K562 (cell line): ENCODE data around the gene RNU6-9. TPM values are rescaled to one million over a fixed set of nuclear protein-coding genes. Genes with fewer than 3 reads are reported as not detected.
A peak's percentile ranks its signal among the peaks of the same experiment; 100 is the strongest.

Source experiments
- BRD9 ChIP-seq: fragments of 450-650 bp; IDR thresholded peaks from 2 replicates; pipeline ENCODE4 v1.6.1; 2018; ENCODE audit warnings: low read depth; ENCODE audit not compliant: partially characterized antibody
- GATAD2A ChIP-seq: fragments of 450-650 bp; IDR thresholded peaks from 2 replicates; pipeline ENCODE4 v1.6.1; 2017
- KDM2B ChIP-seq: fragments of 250-450 bp; sonication (Bioruptor Pico); IDR thresholded peaks from 2 replicates; pipeline ENCODE4 v1.8.0; 2021; ENCODE audit warnings: mild to moderate bottlenecking, moderate library complexity
- MCM7 ChIP-seq, 2 experiments: fragments of 450-650 bp; IDR thresholded peaks; 2 replicates each; pipeline ENCODE4 v1.6.1; 2016 to 2018
- PHB2 ChIP-seq: fragments of 450-650 bp; IDR thresholded peaks from 2 replicates; pipeline ENCODE4 v1.6.1; 2017; ENCODE audit warnings: low read depth
- SNIP1 ChIP-seq: fragments of 450-650 bp; IDR thresholded peaks from 2 replicates; pipeline ENCODE4 v1.7.1; 2017; ENCODE audit warnings: low read depth, mild to moderate bottlenecking
- ZFX ChIP-seq: sonication (generic); formaldehyde crosslinking; IDR thresholded peaks from 2 replicates; pipeline ENCODE4 v1.8.0; 2022; ENCODE audit warnings: mild to moderate bottlenecking, missing genetic modification reagents, moderate library complexity
- ZNF586 ChIP-seq: fragments of 450-650 bp; formaldehyde crosslinking; conservative IDR thresholded peaks from 2 replicates; pipeline ENCODE4 v1.4.0; 2020; ENCODE audit warnings: mild to moderate bottlenecking, moderate library complexity
- polyA plus RNA-seq, 8 experiments: library from polyadenylated mRNA; depleted of rRNA in 4 of 8; stranded (reverse) in 5 of 8; unstranded in 3 of 8; fragments of >200 nt; fragmentation: Nextera tagmentation in 2 of 8; fragmentation: Illumina TruSeq in 1 of 8; extraction: Ambion mirVana in 2 of 8; extraction: Trizol in 1 of 8; gene quantifications; 2 replicates each; pipeline versions ENCODE4 v1.2.1 to v1.2.3, GENCODE V29; 2011 to 2014; ENCODE audit warnings: inconsistent platforms in 1 of 8, missing spikeins in 1 of 8
- total RNA-seq, 7 experiments: library from RNA; depleted of rRNA in 6 of 7; stranded (reverse); fragments of >200 nt in 6 of 7; fragmentation: Illumina TruSeq in 2 of 7; extraction: Trizol in 2 of 7; gene quantifications; 2 replicates each; pipeline versions ENCODE4 v1.2.1 to v1.2.3, GENCODE V29; 2011 to 2021; ENCODE audit warnings: low replicate concordance in 1 of 7
- TF ChIP-seq, protein P1 (sequence below): fragments of 200-600 bp; sonication (generic); IDR thresholded peaks from one replicate; pipeline ENCODE4 v1.6.1; 2012; ENCODE audit warnings: mild to moderate bottlenecking, low read depth, low read length, inconsistent platforms
- TF ChIP-seq, protein P2 (sequence below): IDR thresholded peaks from 2 replicates; pipeline ENCODE4 v1.6.1; 2011; ENCODE audit warnings: borderline replicate concordance, low read depth, mild to moderate bottlenecking, moderate library complexity, low read length; ENCODE audit not compliant: insufficient read depth, poor library complexity, severe bottlenecking
- TF ChIP-seq, protein P3 (sequence below): fragments of 250-450 bp; sonication (Bioruptor Pico); IDR thresholded peaks from 2 replicates; pipeline ENCODE4 v1.4.0; 2020; ENCODE audit warnings: mild to moderate bottlenecking, moderate library complexity

Gene RNU6-9
- total and polyA plus RNA-seq, 9 of the 15 experiments (the other 6 are each of a cell fraction or from before 2014, with no cell fraction given), result not detected

DNA sequence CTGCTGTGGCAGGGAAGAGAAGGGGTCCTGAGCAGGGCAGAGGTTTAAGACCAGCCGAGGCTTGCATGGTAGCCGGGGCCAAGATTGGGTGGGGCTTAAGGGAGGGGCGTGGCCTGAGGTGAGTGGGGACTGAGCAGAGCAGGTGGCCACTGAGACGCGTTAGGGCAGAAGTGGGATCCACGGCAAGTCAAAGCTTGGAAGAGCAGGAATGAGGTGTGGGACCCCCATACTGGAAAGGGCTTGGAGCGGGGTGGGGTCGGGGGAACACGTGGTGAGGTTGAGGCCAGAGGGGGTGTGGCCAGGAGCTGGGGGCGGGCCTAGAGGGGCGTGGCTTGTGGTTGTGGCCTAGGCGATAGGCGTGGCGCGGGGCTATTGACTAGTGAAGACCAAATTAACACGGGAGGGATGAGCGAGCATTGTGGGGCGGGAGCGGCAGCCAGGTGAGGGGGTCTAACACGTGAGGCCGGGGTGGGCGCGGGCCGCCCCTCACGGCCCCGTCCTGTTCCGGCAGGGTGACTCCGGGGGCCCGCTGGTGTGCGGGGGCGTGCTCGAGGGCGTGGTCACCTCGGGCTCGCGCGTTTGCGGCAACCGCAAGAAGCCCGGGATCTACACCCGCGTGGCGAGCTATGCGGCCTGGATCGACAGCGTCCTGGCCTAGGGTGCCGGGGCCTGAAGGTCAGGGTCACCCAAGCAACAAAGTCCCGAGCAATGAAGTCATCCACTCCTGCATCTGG, 30.5 kb upstream of the RNU6-9 start (continued):
- TF ChIP-seq, protein P1, sequence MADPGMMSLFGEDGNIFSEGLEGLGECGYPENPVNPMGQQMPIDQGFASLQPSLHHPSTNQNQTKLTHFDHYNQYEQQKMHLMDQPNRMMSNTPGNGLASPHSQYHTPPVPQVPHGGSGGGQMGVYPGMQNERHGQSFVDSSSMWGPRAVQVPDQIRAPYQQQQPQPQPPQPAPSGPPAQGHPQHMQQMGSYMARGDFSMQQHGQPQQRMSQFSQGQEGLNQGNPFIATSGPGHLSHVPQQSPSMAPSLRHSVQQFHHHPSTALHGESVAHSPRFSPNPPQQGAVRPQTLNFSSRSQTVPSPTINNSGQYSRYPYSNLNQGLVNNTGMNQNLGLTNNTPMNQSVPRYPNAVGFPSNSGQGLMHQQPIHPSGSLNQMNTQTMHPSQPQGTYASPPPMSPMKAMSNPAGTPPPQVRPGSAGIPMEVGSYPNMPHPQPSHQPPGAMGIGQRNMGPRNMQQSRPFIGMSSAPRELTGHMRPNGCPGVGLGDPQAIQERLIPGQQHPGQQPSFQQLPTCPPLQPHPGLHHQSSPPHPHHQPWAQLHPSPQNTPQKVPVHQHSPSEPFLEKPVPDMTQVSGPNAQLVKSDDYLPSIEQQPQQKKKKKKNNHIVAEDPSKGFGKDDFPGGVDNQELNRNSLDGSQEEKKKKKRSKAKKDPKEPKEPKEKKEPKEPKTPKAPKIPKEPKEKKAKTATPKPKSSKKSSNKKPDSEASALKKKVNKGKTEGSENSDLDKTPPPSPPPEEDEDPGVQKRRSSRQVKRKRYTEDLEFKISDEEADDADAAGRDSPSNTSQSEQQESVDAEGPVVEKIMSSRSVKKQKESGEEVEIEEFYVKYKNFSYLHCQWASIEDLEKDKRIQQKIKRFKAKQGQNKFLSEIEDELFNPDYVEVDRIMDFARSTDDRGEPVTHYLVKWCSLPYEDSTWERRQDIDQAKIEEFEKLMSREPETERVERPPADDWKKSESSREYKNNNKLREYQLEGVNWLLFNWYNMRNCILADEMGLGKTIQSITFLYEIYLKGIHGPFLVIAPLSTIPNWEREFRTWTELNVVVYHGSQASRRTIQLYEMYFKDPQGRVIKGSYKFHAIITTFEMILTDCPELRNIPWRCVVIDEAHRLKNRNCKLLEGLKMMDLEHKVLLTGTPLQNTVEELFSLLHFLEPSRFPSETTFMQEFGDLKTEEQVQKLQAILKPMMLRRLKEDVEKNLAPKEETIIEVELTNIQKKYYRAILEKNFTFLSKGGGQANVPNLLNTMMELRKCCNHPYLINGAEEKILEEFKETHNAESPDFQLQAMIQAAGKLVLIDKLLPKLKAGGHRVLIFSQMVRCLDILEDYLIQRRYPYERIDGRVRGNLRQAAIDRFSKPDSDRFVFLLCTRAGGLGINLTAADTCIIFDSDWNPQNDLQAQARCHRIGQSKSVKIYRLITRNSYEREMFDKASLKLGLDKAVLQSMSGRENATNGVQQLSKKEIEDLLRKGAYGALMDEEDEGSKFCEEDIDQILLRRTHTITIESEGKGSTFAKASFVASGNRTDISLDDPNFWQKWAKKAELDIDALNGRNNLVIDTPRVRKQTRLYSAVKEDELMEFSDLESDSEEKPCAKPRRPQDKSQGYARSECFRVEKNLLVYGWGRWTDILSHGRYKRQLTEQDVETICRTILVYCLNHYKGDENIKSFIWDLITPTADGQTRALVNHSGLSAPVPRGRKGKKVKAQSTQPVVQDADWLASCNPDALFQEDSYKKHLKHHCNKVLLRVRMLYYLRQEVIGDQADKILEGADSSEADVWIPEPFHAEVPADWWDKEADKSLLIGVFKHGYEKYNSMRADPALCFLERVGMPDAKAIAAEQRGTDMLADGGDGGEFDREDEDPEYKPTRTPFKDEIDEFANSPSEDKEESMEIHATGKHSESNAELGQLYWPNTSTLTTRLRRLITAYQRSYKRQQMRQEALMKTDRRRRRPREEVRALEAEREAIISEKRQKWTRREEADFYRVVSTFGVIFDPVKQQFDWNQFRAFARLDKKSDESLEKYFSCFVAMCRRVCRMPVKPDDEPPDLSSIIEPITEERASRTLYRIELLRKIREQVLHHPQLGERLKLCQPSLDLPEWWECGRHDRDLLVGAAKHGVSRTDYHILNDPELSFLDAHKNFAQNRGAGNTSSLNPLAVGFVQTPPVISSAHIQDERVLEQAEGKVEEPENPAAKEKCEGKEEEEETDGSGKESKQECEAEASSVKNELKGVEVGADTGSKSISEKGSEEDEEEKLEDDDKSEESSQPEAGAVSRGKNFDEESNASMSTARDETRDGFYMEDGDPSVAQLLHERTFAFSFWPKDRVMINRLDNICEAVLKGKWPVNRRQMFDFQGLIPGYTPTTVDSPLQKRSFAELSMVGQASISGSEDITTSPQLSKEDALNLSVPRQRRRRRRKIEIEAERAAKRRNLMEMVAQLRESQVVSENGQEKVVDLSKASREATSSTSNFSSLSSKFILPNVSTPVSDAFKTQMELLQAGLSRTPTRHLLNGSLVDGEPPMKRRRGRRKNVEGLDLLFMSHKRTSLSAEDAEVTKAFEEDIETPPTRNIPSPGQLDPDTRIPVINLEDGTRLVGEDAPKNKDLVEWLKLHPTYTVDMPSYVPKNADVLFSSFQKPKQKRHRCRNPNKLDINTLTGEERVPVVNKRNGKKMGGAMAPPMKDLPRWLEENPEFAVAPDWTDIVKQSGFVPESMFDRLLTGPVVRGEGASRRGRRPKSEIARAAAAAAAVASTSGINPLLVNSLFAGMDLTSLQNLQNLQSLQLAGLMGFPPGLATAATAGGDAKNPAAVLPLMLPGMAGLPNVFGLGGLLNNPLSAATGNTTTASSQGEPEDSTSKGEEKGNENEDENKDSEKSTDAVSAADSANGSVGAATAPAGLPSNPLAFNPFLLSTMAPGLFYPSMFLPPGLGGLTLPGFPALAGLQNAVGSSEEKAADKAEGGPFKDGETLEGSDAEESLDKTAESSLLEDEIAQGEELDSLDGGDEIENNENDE, result no peak
- TF ChIP-seq, protein P2, sequence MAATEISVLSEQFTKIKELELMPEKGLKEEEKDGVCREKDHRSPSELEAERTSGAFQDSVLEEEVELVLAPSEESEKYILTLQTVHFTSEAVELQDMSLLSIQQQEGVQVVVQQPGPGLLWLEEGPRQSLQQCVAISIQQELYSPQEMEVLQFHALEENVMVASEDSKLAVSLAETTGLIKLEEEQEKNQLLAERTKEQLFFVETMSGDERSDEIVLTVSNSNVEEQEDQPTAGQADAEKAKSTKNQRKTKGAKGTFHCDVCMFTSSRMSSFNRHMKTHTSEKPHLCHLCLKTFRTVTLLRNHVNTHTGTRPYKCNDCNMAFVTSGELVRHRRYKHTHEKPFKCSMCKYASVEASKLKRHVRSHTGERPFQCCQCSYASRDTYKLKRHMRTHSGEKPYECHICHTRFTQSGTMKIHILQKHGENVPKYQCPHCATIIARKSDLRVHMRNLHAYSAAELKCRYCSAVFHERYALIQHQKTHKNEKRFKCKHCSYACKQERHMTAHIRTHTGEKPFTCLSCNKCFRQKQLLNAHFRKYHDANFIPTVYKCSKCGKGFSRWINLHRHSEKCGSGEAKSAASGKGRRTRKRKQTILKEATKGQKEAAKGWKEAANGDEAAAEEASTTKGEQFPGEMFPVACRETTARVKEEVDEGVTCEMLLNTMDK, result no peak
- TF ChIP-seq, protein P3, sequence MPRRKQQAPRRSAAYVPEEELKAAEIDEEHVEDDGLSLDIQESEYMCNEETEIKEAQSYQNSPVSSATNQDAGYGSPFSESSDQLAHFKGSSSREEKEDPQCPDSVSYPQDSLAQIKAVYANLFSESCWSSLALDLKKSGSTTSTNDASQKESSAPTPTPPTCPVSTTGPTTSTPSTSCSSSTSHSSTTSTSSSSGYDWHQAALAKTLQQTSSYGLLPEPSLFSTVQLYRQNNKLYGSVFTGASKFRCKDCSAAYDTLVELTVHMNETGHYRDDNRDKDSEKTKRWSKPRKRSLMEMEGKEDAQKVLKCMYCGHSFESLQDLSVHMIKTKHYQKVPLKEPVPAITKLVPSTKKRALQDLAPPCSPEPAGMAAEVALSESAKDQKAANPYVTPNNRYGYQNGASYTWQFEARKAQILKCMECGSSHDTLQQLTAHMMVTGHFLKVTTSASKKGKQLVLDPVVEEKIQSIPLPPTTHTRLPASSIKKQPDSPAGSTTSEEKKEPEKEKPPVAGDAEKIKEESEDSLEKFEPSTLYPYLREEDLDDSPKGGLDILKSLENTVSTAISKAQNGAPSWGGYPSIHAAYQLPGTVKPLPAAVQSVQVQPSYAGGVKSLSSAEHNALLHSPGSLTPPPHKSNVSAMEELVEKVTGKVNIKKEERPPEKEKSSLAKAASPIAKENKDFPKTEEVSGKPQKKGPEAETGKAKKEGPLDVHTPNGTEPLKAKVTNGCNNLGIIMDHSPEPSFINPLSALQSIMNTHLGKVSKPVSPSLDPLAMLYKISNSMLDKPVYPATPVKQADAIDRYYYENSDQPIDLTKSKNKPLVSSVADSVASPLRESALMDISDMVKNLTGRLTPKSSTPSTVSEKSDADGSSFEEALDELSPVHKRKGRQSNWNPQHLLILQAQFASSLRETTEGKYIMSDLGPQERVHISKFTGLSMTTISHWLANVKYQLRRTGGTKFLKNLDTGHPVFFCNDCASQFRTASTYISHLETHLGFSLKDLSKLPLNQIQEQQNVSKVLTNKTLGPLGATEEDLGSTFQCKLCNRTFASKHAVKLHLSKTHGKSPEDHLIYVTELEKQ (CRISPR knock-in tag), result no peak
- TF ChIP-seq MCM7 (IDR thresholded peaks at IDR 0.05) (no peak), ZFX (CRISPR knock-in tag) (peak; percentile 55), SNIP1 (no peak), KDM2B (CRISPR knock-in tag) (no peak), PHB2 (no peak), ZNF586 (CRISPR knock-in tag) (no peak), BRD9 (no peak), GATAD2A (no peak)
